Measurements from ENCODE around the gene ACAP1.

DNA sequence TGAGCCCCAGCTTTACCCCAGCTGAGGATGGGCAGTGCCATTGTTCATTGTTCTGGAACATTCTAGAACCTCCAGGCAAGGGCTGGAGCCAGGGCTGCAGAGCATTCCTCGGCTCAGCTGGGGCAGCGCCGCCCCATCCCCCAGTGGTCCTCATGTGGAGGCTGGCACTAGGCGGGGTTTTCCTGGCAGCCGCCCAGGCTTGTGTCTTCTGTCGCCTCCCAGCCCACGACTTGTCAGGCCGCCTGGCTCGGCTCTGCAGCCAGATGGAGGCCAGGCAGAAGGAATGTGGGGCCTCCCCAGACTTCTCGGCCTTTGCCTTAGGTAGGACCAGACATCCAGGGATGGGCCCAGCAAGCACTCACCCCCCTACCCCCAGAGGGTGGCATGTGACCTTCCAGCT lies 18.7 kb downstream of the ACAP1 start, which contains the start of gene TMEM95:
- TF ChIP-seq CTCF (conservative IDR thresholded peaks at IDR 0.05) (no peak), ZFX (IDR thresholded peaks at IDR 0.05) (no peak)
